GM13977 (cell line): ENCODE results near the gene PLCD3.

Experiments
- DNase-seq: peaks from one replicate; pipeline ENCODE4 v3.0.0; 2012; ENCODE audit warnings: low spot score
- CTCF ChIP-seq: IDR thresholded peaks from 2 replicates; pipeline ENCODE4 v1.5.1; 2012; ENCODE audit warnings: mild to moderate bottlenecking, control low read depth; ENCODE audit not compliant: insufficient read depth; ENCODE audit errors: extremely low read depth, missing control alignments
- in situ Hi-C: fragments of 300-500 bp; cut with MboI; formaldehyde crosslinking; loops from one replicate; pipeline ENCODE4 v1.12.0; 2022; ENCODE audit warnings: low sequenced_read_pairs, low pct_unique_long_range_greater_than_20kb, mixed read lengths, inconsistent platforms; ENCODE audit not compliant: unreplicated experiment

The PLCD3 gene

GRCh38 chr17:45137561-45138305 is 5.4 kb upstream of the PLCD3 start:
- DNase-seq, result no peak
- no peak for TF ChIP-seq CTCF
- in situ Hi-C loops, result loop anchor here (5.0 kb wide), 1 partner anchor 60 kb away; no protein-coding TSS in a partner anchor

- no peak for DNase-seq
- no peak for TF ChIP-seq CTCF
- in situ Hi-C loops, result loop anchor here (5.0 kb wide), 1 partner anchor 60 kb away; no protein-coding TSS in a partner anchor
Measured at GRCh38 chr17:45136846-45137560, 4.7 kb upstream of the PLCD3 start.

GRCh38 chr17:45135978-45136791 is 3.9 kb upstream of the PLCD3 start:
- in situ Hi-C loops, result loop anchor here (5.0 kb wide), 1 partner anchor 61 kb away; no protein-coding TSS in a partner anchor
- no peak for TF ChIP-seq CTCF
- DNase-seq, result no peak

GRCh38 chr17:45135192-45135977 is 3.1 kb upstream of the PLCD3 start, which contains the start of gene ACBD4:
Gene ACBD4 (plus strand): TSS chr17:45135687. CDS start chr17:45136145, 458 bp downstream.
- peak; percentile 100 for TF ChIP-seq CTCF
- DNase-seq, result peak; percentile 98
- in situ Hi-C loops, result loop anchor here (5.0 kb wide), 1 partner anchor 62 kb away; no protein-coding TSS in a partner anchor

- DNase-seq, result peak; percentile 98
- peak; percentile 95 for TF ChIP-seq CTCF
- in situ Hi-C loops, result no loop called here
Measured at GRCh38 chr17:45132572-45133463, 503 bp upstream of the PLCD3 start.
